IPS-18c (cell line): Measurements from ENCODE around the gene RAPGEF4.

Experiments
- H3K4me3 ChIP-seq: 2 replicates; pipeline ENCODE4 v1.7.0; 2013; ENCODE audit warnings: low read depth, mild to moderate bottlenecking, low read length, moderate library complexity; ENCODE audit not compliant: insufficient read depth
- H3K9me3 ChIP-seq: one replicate; pipeline ENCODE4 v1.6.1; 2013; ENCODE audit warnings: mild to moderate bottlenecking, low read length, moderate library complexity; ENCODE audit not compliant: control insufficient read depth, insufficient read depth

RAPGEF4 gene

GRCh38 chr2:172861656-172862476 lies 126.2 kb downstream of the RAPGEF4 start:
- Histone ChIP-seq H3K9me3 (peaks cover 2% of the 10 kb centered on the region), H3K4me3 (no peak overlapping the region)

- Histone ChIP-seq H3K9me3 (peaks cover 2% of the 10 kb centered on the region), H3K4me3 (no peak overlapping the region)
These were observed 127.7 kb downstream of the RAPGEF4 start for GRCh38 chr2:172863341-172863740.

- H3K9me3 ChIP-seq, result peaks cover 2% of the 10 kb centered on the region
- H3K4me3 ChIP-seq, result no peak overlapping the region
These were observed 128.5 kb downstream of the RAPGEF4 start for GRCh38 chr2:172864182-172864581.

GRCh38 chr2:172865422-172865821 lies 129.8 kb downstream of the RAPGEF4 start:
- Histone ChIP-seq H3K9me3 (peaks cover 2% of the 10 kb centered on the region), H3K4me3 (no peak overlapping the region)

- H3K4me3 ChIP-seq, result no peak overlapping the region
- peaks cover 2% of the 10 kb centered on the region for H3K9me3 ChIP-seq
These were observed 134.2 kb downstream of the RAPGEF4 start for GRCh38 chr2:172869861-172870260.

GRCh38 chr2:172870396-172870795 lies 134.8 kb downstream of the RAPGEF4 start:
- H3K4me3 ChIP-seq, result no peak overlapping the region
- peaks cover 2% of the 10 kb centered on the region for H3K9me3 ChIP-seq

- no peak overlapping the region for H3K4me3 ChIP-seq
- H3K9me3 ChIP-seq, result no peaks in the 10 kb centered on the region
These were observed 142.2 kb downstream of the RAPGEF4 start for GRCh38 chr2:172877826-172878225.

GRCh38 chr2:172878260-172878659 lies 142.6 kb downstream of the RAPGEF4 start:
- H3K9me3 ChIP-seq, result no peaks in the 10 kb centered on the region
- no peak overlapping the region for H3K4me3 ChIP-seq

GRCh38 chr2:172884336-172884735 lies 148.7 kb downstream of the RAPGEF4 start:
- Histone ChIP-seq H3K4me3 (no peak overlapping the region), H3K9me3 (no peaks in the 10 kb centered on the region)

GRCh38 chr2:172885996-172886395 lies 150.4 kb downstream of the RAPGEF4 start:
- H3K4me3 ChIP-seq, result no peak overlapping the region
- H3K9me3 ChIP-seq, result no peaks in the 10 kb centered on the region

- Histone ChIP-seq H3K4me3 (no peak overlapping the region), H3K9me3 (no peaks in the 10 kb centered on the region)
These were observed 151.6 kb downstream of the RAPGEF4 start for GRCh38 chr2:172887280-172887679.

- H3K4me3 ChIP-seq, result no peak overlapping the region
These were observed 153.3 kb downstream of the RAPGEF4 start for GRCh38 chr2:172888714-172889669.

GRCh38 chr2:172889768-172890430 lies 154.3 kb downstream of the RAPGEF4 start:
- Histone ChIP-seq H3K4me3 (no peak overlapping the region), H3K9me3 (no peaks in the 10 kb centered on the region)

More at GRCh38 chr2:172888714-172889669, 153.3 kb downstream of the RAPGEF4 start:
- no peaks in the 10 kb centered on the region for H3K9me3 ChIP-seq

GRCh38 chr2:172893111-172893510 lies 157.5 kb downstream of the RAPGEF4 start:
- Histone ChIP-seq H3K9me3 (peaks cover 3% of the 10 kb centered on the region), H3K4me3 (no peak overlapping the region)

GRCh38 chr2:172893671-172894070 lies 158.0 kb downstream of the RAPGEF4 start:
- no peak overlapping the region for H3K4me3 ChIP-seq
- peaks cover 3% of the 10 kb centered on the region for H3K9me3 ChIP-seq

- Histone ChIP-seq H3K4me3 (no peak overlapping the region), H3K9me3 (peaks cover 3% of the 10 kb centered on the region)
These were observed 159.2 kb downstream of the RAPGEF4 start for GRCh38 chr2:172894689-172895387.

GRCh38 chr2:172896661-172897081 lies 161.0 kb downstream of the RAPGEF4 start:
- no peak overlapping the region for H3K4me3 ChIP-seq
- H3K9me3 ChIP-seq, result peaks cover 3% of the 10 kb centered on the region
